Neural cell (in vitro differentiated cells): ENCODE data around the gene SLC2A4RG.

ENCODE experiments used
- EP300 ChIP-seq: fragments of 450-650 bp; conservative IDR thresholded peaks from 2 replicates; pipeline ENCODE4 v1.6.1; 2014; ENCODE audit warnings: antibody characterized with exemption, mild to moderate bottlenecking, moderate library complexity; ENCODE audit not compliant: poor library complexity, severe bottlenecking
- POLR2AphosphoS5 ChIP-seq: IDR thresholded peaks from 2 replicates; pipeline ENCODE4 v1.6.1; 2012
- RAD21 ChIP-seq: fragments of 450-650 bp; conservative IDR thresholded peaks from 2 replicates; pipeline ENCODE4 v1.6.1; 2014; ENCODE audit warnings: antibody characterized with exemption, mild to moderate bottlenecking, moderate library complexity
- REST ChIP-seq: IDR thresholded peaks from 2 replicates; pipeline ENCODE4 v1.6.1; 2012; ENCODE audit warnings: borderline replicate concordance
- TF ChIP-seq, protein P1 (sequence below): fragments of 450-650 bp; IDR thresholded peaks from 2 replicates; pipeline ENCODE4 v1.5.1; 2014; ENCODE audit warnings: antibody characterized with exemption, mild to moderate bottlenecking, moderate library complexity; ENCODE audit not compliant: poor library complexity, severe bottlenecking

- TF ChIP-seq REST, result no peak
- no peak for TF ChIP-seq RAD21
- TF ChIP-seq, protein P1, sequence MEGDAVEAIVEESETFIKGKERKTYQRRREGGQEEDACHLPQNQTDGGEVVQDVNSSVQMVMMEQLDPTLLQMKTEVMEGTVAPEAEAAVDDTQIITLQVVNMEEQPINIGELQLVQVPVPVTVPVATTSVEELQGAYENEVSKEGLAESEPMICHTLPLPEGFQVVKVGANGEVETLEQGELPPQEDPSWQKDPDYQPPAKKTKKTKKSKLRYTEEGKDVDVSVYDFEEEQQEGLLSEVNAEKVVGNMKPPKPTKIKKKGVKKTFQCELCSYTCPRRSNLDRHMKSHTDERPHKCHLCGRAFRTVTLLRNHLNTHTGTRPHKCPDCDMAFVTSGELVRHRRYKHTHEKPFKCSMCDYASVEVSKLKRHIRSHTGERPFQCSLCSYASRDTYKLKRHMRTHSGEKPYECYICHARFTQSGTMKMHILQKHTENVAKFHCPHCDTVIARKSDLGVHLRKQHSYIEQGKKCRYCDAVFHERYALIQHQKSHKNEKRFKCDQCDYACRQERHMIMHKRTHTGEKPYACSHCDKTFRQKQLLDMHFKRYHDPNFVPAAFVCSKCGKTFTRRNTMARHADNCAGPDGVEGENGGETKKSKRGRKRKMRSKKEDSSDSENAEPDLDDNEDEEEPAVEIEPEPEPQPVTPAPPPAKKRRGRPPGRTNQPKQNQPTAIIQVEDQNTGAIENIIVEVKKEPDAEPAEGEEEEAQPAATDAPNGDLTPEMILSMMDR, result no peak
- no peak for TF ChIP-seq POLR2AphosphoS5
- TF ChIP-seq EP300, result no peak
These were observed 25.7 kb downstream of the SLC2A4RG start for GRCh38 chr20:63765082-63765873.
